Measurements from ENCODE around the gene DROSHA.

DNA sequence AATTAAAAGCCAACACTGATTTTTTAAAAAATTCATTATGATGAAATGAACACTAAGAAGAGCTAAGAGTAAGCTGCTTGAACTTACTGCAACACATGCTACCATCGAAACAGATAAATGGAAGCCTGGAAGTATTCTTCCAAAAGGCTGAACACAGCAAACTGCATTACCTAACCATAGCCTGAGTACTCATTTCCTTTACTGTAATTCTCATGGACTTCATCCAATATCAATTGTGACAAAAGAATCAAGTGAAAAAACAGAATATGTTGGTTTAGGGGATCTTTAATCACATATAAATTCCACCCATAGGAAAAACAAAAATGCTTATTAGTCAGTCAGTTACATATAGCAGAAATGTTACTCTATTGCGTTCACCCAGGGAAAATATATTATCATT is 68.5 kb downstream of the DROSHA start:
- TF ChIP-seq, protein P1, sequence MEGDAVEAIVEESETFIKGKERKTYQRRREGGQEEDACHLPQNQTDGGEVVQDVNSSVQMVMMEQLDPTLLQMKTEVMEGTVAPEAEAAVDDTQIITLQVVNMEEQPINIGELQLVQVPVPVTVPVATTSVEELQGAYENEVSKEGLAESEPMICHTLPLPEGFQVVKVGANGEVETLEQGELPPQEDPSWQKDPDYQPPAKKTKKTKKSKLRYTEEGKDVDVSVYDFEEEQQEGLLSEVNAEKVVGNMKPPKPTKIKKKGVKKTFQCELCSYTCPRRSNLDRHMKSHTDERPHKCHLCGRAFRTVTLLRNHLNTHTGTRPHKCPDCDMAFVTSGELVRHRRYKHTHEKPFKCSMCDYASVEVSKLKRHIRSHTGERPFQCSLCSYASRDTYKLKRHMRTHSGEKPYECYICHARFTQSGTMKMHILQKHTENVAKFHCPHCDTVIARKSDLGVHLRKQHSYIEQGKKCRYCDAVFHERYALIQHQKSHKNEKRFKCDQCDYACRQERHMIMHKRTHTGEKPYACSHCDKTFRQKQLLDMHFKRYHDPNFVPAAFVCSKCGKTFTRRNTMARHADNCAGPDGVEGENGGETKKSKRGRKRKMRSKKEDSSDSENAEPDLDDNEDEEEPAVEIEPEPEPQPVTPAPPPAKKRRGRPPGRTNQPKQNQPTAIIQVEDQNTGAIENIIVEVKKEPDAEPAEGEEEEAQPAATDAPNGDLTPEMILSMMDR (IDR thresholded peaks at IDR 0.05; ENCODE audit: low read depth, low read length, poor library complexity, severe bottlenecking) = no peak
- no peak for TF ChIP-seq EZH2phosphoT487 (IDR thresholded peaks at IDR 0.05; ENCODE audit: borderline replicate concordance, low read length)
